Neutrophil (primary cell): ENCODE measurements around the gene TBC1D14.

Experiments used
- H3K27ac ChIP-seq: fragments of 200-600 bp; sonication (generic); 2 replicates; pipeline ENCODE4 v1.5.1; 2016; ENCODE audit warnings: mild to moderate bottlenecking, moderate library complexity
- H3K27me3 ChIP-seq: fragments of 200-600 bp; sonication (generic); 2 replicates; pipeline ENCODE4 v1.6.0; 2016; ENCODE audit warnings: mild to moderate bottlenecking
- H3K36me3 ChIP-seq: fragments of 200-600 bp; sonication (generic); 2 replicates; pipeline ENCODE4 v1.5.1; 2017
- H3K4me1 ChIP-seq, 2 experiments: fragments of 200-600 bp in 1 of 2; sonication (generic) in 1 of 2; 1 replicate in 1 of 2; 2 replicates in 1 of 2; pipeline versions ENCODE4 v1.5.1 to v1.6.1; 2013 to 2016; ENCODE audit warnings: low read depth in 1 of 2, low read length in 1 of 2, mild to moderate bottlenecking in 1 of 2, moderate library complexity in 1 of 2; ENCODE audit not compliant: control insufficient read depth in 1 of 2, insufficient read depth in 1 of 2
- H3K4me3 ChIP-seq, 2 experiments: fragments of 200-600 bp in 1 of 2; sonication (generic) in 1 of 2; 1 replicate in 1 of 2; 2 replicates in 1 of 2; pipeline ENCODE4 v1.5.1; 2013 to 2016; ENCODE audit warnings: low read depth in 1 of 2, low read length in 1 of 2, mild to moderate bottlenecking in 1 of 2, moderate library complexity in 1 of 2
- H3K9me3 ChIP-seq: fragments of 200-600 bp; sonication (generic); 2 replicates; pipeline ENCODE4 v1.5.1; 2016
- CTCF ChIP-seq: fragments of 200-600 bp; sonication (generic); IDR thresholded peaks from 2 replicates; pipeline ENCODE4 v1.5.1; 2016; ENCODE audit warnings: antibody characterized with exemption

TBC1D14 gene

GRCh38 chr4:7019367-7019766 is 109.7 kb downstream of the TBC1D14 start:
- Histone ChIP-seq H3K27me3 (no peaks in the 10 kb centered on the region), H3K36me3 (peaks cover 90% of the 10 kb centered on the region), H3K4me3 (no peak overlapping the region), H3K9me3 (no peaks in the 10 kb centered on the region), H3K4me1 (no peaks in the 10 kb centered on the region), H3K27ac (no peak overlapping the region)
- no peak for TF ChIP-seq CTCF

- Histone ChIP-seq H3K27me3 (no peaks in the 10 kb centered on the region), H3K4me3 (no peak overlapping the region), H3K9me3 (no peaks in the 10 kb centered on the region), H3K36me3 (peaks cover 90% of the 10 kb centered on the region), H3K4me1 (no peaks in the 10 kb centered on the region), H3K27ac (no peak overlapping the region)
- TF ChIP-seq CTCF, result no peak
These were observed 110.7 kb downstream of the TBC1D14 start for GRCh38 chr4:7020290-7020689.

- Histone ChIP-seq H3K36me3 (peaks cover 90% of the 10 kb centered on the region), H3K9me3 (no peaks in the 10 kb centered on the region), H3K4me3 (no peak overlapping the region), H3K27me3 (no peaks in the 10 kb centered on the region), H3K4me1 (no peaks in the 10 kb centered on the region), H3K27ac (no peak overlapping the region)
- TF ChIP-seq CTCF, result no peak
These were observed 111.2 kb downstream of the TBC1D14 start for GRCh38 chr4:7020856-7021255.

- peaks cover 90% of the 10 kb centered on the region for H3K36me3 ChIP-seq
- no peaks in the 10 kb centered on the region for H3K9me3 ChIP-seq
- no peak for TF ChIP-seq CTCF
- H3K4me1 ChIP-seq, result no peaks in the 10 kb centered on the region
- no peaks in the 10 kb centered on the region for H3K27me3 ChIP-seq
- H3K4me3 ChIP-seq, result no peak overlapping the region
- H3K27ac ChIP-seq, result no peak overlapping the region
These were observed 111.7 kb downstream of the TBC1D14 start for GRCh38 chr4:7021355-7021754.

- H3K4me3 ChIP-seq, result no peak overlapping the region
- H3K36me3 ChIP-seq, result peaks cover 90% of the 10 kb centered on the region
- H3K27me3 ChIP-seq, result no peaks in the 10 kb centered on the region
- no peaks in the 10 kb centered on the region for H3K4me1 ChIP-seq
- TF ChIP-seq CTCF, result no peak
- no peaks in the 10 kb centered on the region for H3K9me3 ChIP-seq
- H3K27ac ChIP-seq, result no peak overlapping the region
These were observed 112.5 kb downstream of the TBC1D14 start for GRCh38 chr4:7021930-7022664.
